Stromal cell of bone marrow (primary cell): ENCODE data around the gene OPCML.
"Not testable (repeated sequence)": the region's sequence is repeated elsewhere in the genome, so short reads cannot be mapped to it uniquely, and the experiment has no call there.

ENCODE experiments used
- DNase-seq: peaks from one replicate; pipeline ENCODE4 v3.0.0-alpha.2; 2012; ENCODE audit warnings: low read depth

OPCML gene

GRCh38 chr11:132423266-132423665 lies 1109.0 kb downstream of the OPCML start:
- DNase-seq = no peak

GRCh38 chr11:132422722-132423121 lies 1109.6 kb downstream of the OPCML start:
- DNase-seq = no peak

DNA sequence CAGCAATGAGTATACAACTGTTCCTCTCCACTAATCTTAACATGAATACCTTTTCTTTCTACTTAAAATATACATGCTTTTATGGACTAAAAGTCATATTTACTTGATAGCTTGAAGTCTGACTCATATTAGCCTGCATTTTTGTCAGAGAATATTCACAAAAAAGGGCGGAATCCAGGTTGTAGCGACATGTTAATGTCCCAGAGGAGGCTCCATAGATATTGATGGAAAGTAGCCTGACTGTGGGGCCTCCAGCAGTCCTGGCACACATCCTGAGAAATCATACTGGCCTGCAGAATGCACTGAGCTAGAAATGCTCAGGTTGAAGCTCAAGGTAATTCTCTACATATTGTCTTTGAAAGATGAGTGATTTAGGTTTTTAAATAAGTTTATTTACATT lies 1110.7 kb downstream of the OPCML start:
- DNase-seq = no peak

- DNase-seq = no peak
Measured at GRCh38 chr11:132414451-132414850, 1117.8 kb downstream of the OPCML start.

GRCh38 chr11:132410383-132410782 lies 1121.9 kb downstream of the OPCML start:
- DNase-seq = no peak

DNA sequence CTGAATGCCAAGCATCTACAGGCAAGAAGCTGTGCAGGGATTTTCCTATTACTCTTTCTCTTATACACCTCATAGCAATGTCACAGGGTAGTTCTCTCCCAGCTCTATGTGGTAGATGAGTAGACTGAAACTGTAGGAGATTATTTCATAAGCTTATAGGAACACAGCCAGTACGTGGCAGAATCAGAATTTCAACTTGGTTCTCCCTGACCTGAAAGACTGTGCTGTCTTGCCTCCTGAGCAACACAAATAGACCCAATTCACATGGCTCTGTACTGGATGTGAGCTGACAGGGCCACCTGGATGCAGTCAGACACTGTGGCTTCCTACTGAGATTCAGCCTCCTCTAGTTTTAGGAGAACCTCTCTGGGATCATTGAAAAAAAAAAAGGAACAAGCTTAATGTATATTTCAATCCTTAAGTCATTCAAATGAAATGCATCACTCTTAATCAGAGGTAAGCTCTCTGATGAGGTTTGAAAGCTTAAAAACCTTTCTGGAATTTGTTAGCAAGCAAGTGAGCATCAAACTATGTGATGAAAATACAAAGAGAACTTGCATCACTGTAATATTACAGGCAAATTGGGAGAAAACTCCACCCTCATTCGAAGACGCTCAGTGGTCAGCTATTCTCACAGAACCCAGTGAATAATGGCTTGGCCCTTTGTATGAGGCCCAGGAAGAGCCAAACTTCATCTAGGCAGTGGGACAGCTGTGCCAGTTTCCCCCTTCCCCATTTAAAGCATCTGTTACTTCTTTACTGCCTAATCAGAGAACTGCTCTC lies 1122.5 kb downstream of the OPCML start:
- DNase-seq = no peak

DNA sequence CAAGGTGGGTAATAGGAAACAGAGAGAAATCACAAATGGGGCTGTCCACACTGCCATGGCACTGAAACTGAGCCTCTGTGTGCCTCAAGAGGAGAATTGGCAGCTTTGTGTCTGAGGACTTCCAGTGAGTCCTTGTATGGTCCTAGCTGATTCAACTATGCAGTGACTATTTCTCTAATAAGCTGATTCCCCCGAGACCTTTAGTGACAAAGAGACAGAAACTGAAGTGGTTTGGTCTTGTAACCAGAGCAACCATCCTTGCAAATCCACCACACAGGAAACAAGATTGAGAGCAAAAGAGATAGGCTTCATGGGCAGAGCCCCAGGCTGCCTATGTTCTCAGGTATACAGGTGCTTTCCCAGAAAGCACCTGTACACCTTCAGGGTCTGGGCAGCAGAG lies 1123.4 kb downstream of the OPCML start:
- DNase-seq = no peak

DNA sequence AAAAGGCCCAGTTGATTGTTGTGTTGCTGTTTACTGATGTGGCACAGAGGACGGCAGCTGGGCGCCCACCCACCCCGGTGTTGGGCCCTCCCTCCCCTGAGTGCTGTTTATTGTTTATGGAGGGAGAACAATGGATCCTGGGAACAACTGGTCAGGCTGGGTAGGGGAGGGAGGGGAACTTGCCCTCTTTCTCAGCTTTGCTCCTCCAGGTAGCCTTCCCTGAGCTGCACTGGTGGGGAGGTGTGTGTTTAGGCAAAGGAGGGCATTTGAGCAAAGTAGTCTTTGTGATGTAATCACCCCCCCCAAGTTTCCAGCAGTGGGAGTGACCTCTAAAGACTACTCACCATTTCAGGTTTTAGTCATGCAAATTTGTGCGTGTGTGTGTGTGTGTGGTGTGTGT lies 1126.6 kb downstream of the OPCML start:
- no peak for DNase-seq

DNA sequence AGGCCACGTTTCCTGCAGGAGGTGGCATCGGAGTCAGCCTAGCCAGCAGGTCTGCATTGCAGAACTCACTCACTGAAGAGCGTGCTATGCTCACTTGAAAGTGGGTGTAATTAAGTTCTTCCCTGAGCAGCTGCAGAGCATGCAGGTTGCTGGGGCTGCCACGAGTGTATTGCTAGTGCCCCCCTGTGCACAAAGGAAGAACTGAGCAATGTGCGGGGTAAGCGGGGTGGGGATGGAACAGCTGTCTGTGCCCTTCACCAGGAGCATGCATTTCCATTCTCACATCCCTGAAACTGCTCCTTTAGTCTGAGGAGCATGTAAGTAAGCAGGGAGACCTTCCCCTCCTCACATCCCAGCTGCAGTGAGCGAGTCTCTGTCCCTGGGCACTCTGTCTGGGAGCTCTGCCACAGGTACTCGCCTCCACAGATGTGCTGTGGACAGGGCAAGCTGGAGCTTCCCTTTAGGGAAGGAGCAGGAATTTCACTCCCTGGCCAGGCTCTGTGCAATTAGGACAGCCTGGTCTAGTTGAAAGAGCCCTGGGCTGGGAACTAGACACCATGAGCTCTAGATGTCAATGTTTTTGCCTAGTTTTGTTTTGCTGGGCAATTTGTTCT lies 1130.1 kb downstream of the OPCML start:
- no peak for DNase-seq

DNA sequence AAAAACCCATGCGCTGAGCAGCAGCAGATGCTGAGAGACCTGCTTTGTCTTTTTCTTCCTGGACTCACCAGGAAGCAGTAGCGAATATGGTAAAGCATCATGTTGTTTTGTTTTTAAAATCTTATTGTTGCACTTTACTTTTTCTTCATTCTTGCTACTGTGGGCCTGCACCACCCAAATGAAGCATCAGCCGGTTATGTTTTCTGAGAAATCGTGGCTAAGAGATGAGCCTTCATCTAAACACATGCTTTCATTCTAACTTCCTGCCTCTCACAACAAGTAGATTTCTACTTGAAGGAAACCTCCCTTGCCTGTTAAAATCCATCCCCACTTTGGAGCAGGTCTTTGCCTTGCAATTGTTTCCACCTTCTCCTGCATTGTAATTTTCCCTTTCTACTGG lies 1136.0 kb downstream of the OPCML start:
- DNase-seq = no peak

- DNase-seq = no peak
Measured at GRCh38 chr11:132395434-132395833, 1136.9 kb downstream of the OPCML start.

GRCh38 chr11:132379540-132379939 lies 1152.8 kb downstream of the OPCML start:
- no peak for DNase-seq

- no peak for DNase-seq
Measured at GRCh38 chr11:132373405-132374143, 1158.7 kb downstream of the OPCML start.

GRCh38 chr11:132370114-132370513 lies 1162.2 kb downstream of the OPCML start:
- not testable (repeated sequence) for DNase-seq

DNA sequence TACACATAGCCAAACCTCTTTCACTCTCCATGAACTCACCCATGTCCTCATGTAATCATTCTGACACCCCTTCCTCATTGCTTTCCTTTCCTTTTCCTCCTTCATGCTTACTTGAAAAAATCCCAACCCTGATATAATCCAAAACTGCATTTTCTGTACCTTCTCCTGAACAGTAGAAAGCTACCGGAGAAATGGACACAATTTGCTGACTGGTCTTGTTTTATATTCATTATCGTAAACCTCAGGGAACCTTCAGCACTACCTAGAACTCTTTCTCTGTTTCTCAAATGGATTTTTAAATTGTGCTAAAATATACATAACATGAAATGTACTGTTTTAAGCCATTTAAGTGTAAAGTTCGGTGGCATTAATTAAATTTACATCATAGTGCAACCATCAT lies 1165.0 kb downstream of the OPCML start:
- DNase-seq = no peak

DNA sequence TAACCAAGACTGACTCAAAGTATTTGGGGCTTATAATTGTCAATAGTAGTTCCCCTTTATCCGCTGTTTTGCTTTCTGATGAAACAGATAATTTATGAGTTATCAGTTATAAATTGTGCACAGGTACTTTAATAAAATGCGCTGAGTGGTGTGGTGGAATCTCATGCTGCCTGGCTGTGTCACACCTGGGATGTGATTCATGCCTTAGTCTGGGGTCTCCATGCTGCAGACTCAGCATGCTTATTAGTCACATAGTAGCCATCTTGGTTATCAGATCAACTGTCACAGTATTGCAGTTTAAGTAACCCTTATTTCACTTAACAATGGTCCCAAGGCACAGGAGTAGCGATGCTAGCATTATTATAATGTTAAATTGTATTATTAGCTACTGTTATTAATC lies 1166.7 kb downstream of the OPCML start:
- no peak for DNase-seq
